Neural progenitor cell (in vitro differentiated cells): Measurements from ENCODE around the gene PITPNC1. TPM values are rescaled to one million over a fixed set of nuclear protein-coding genes. Genes with fewer than 3 reads are reported as not detected.
"Not testable (repeated sequence)": the region's sequence is repeated elsewhere in the genome, so short reads cannot be mapped to it uniquely, and the experiment has no call there.

Source experiments
- DNase-seq: peaks from one replicate; pipeline ENCODE4 v3.0.0-alpha.2; 2016; ENCODE audit warnings: low spot score
- H2AFZ ChIP-seq: fragments of 200-600 bp; sonication (generic); replicated peaks from 2 replicates; pipeline ENCODE4 v1.6.1; 2016; ENCODE audit warnings: antibody characterized with exemption
- H3F3A ChIP-seq: fragments of 200-600 bp; sonication (generic); 2 replicates; pipeline ENCODE4 v1.6.1; 2016; ENCODE audit warnings: antibody characterized with exemption, low read depth
- H3K27ac ChIP-seq: fragments of 200-600 bp; sonication (generic); 2 replicates; pipeline ENCODE4 v1.5.1; 2016; ENCODE audit warnings: mild to moderate bottlenecking
- H3K27me3 ChIP-seq: fragments of 200-600 bp; sonication (generic); 2 replicates; pipeline ENCODE4 v1.6.1; 2016; ENCODE audit warnings: mild to moderate bottlenecking, moderate library complexity
- H3K36me3 ChIP-seq: fragments of 200-600 bp; sonication (generic); 2 replicates; pipeline ENCODE4 v1.5.1; 2016
- H3K4me1 ChIP-seq: fragments of 200-600 bp; sonication (generic); 2 replicates; pipeline ENCODE4 v1.6.1; 2016; ENCODE audit warnings: mixed run types
- H3K4me2 ChIP-seq: fragments of 200-600 bp; sonication (generic); 2 replicates; pipeline ENCODE4 v1.6.1; 2016
- H3K4me3 ChIP-seq: fragments of 200-600 bp; sonication (generic); 2 replicates; pipeline ENCODE4 v1.5.1; 2016
- H3K79me2 ChIP-seq: fragments of 200-600 bp; sonication (generic); 2 replicates; pipeline ENCODE4 v1.6.1; 2016; ENCODE audit warnings: low read depth
- H3K9ac ChIP-seq: fragments of 200-600 bp; sonication (generic); 2 replicates; pipeline ENCODE4 v1.6.1; 2016
- H3K9me3 ChIP-seq: fragments of 200-600 bp; sonication (generic); 2 replicates; pipeline ENCODE4 v1.5.1; 2016; ENCODE audit warnings: low read depth
- H4K20me1 ChIP-seq: fragments of 200-600 bp; sonication (generic); 2 replicates; pipeline ENCODE4 v1.6.1; 2016; ENCODE audit warnings: low read depth
- H3K27ac Mint-ChIP-seq: 3 replicates; pipeline ENCODE4 v1.8.0; 2021; ENCODE audit warnings: mixed read lengths
- H3K27me3 Mint-ChIP-seq: 2 replicates; pipeline ENCODE4 v1.8.0; 2022; ENCODE audit warnings: low read depth, mild to moderate bottlenecking, inconsistent platforms, moderate library complexity, mixed read lengths; ENCODE audit not compliant: insufficient read depth
- H3K36me3 Mint-ChIP-seq: 3 replicates; pipeline ENCODE4 v1.8.0; 2021; ENCODE audit warnings: mixed read lengths
- H3K4me1 Mint-ChIP-seq: 3 replicates; pipeline ENCODE4 v1.8.0; 2021; ENCODE audit warnings: mixed read lengths
- H3K4me3 Mint-ChIP-seq: 3 replicates; pipeline ENCODE4 v1.8.0; 2021; ENCODE audit warnings: mild to moderate bottlenecking, moderate library complexity, mixed read lengths
- H3K9me3 Mint-ChIP-seq: 3 replicates; pipeline ENCODE4 v1.8.0; 2020; ENCODE audit warnings: mixed read lengths
- EZH2 ChIP-seq: fragments of 200-600 bp; sonication (generic); IDR thresholded peaks from 2 replicates; pipeline ENCODE4 v1.6.1; 2017; ENCODE audit warnings: antibody characterized with exemption, mild to moderate bottlenecking, moderate library complexity
- EZH2phosphoT487 ChIP-seq: fragments of 200-600 bp; sonication (generic); IDR thresholded peaks from 2 replicates; pipeline ENCODE4 v1.6.1; 2017; ENCODE audit warnings: antibody characterized with exemption
- total RNA-seq: library from RNA; depleted of rRNA; stranded (reverse); fragments of >200 nt; gene quantifications from 2 replicates; pipeline ENCODE4 v1.2.3, GENCODE V29; 2015; ENCODE audit warnings: low replicate concordance
- TF ChIP-seq, protein P1 (sequence below): fragments of 200-600 bp; sonication (generic); IDR thresholded peaks from 2 replicates; pipeline ENCODE4 v1.5.1; 2017; ENCODE audit warnings: antibody characterized with exemption, mild to moderate bottlenecking

The PITPNC1 gene
- total RNA-seq, 1 donor from 2014 or later = 8.1 TPM

DNA sequence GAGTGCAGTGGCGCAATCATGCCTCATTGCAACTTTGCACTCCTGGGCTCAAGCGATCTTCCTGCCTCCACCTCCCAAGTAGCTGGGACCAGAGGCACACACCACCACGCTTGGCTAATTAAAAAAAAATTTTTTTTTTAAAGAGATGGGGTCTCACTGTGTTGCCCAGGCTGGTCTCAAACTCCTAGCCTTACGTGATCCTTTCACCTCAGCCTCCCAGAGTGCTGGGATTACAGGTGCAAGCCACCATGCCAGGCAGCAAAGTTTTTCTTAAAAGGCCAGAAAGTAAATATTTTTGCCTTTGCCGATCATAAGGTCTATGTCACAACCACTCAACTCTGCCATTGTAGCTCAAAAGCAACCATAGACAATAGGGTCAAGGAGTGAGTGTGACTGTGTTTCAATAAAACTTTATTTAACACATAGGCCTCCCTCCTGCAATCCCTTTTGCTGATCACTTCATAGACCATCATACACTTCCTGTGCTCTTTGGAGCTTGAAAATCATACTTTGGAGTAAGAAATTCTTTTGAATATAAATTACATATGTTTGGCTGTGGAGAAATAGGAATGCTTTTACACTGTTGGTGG lies 48.6 kb downstream of the PITPNC1 start:
- no peak overlapping the region for H3K4me3 Mint-ChIP-seq
- Histone ChIP-seq H4K20me1 (no peaks in the 10 kb centered on the region), H3K36me3 (no peaks in the 10 kb centered on the region), H3K4me1 (no peaks in the 10 kb centered on the region), H3F3A (no peaks in the 10 kb centered on the region), H3K9ac (no peak overlapping the region), H3K27ac (no peak overlapping the region), H3K9me3 (no peaks in the 10 kb centered on the region), H3K4me2 (no peak overlapping the region), H3K4me3 (no peak overlapping the region), H3K27me3 (no peaks in the 10 kb centered on the region), H3K79me2 (no peaks in the 10 kb centered on the region), H2AFZ (no peak overlapping the region)
- peaks cover 6% of the 10 kb centered on the region for H3K36me3 Mint-ChIP-seq
- TF ChIP-seq EZH2phosphoT487 (no peak), EZH2 (no peak)
- no peak for DNase-seq
- H3K9me3 Mint-ChIP-seq = no peaks in the 10 kb centered on the region
- H3K27me3 Mint-ChIP-seq = peaks cover 2% of the 10 kb centered on the region
- H3K4me1 Mint-ChIP-seq = peaks cover 10% of the 10 kb centered on the region
- no peak overlapping the region for H3K27ac Mint-ChIP-seq

DNA sequence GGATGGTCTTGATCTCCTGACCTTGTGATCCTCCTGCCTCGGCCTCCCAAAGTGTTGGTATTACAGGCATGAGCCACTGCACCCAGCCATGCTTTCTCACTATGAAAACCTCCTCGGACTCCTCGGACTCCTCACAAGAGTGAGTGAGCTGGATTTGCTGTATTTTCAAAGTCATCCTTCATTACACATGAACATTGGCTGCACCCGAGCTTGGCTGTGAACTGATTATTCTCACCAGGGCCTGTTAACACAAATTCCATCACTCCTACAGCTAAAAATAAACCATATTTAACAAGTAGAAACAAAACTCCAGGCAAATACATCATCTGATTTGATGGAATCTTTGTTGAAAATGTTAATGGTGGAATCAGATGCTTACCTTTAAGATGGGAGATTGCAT lies 50.3 kb downstream of the PITPNC1 start:
- Mint-ChIP-seq H3K36me3 (peaks cover 6% of the 10 kb centered on the region), H3K27ac (peak overlapping the region; percentile 57), H3K27me3 (peaks cover 2% of the 10 kb centered on the region), H3K9me3 (no peaks in the 10 kb centered on the region), H3K4me1 (peaks cover 10% of the 10 kb centered on the region), H3K4me3 (no peak overlapping the region)
- H3K79me2 ChIP-seq = no peaks in the 10 kb centered on the region
- DNase-seq = no peak
- H3K9me3 ChIP-seq = no peaks in the 10 kb centered on the region
- H3K4me1 ChIP-seq = no peaks in the 10 kb centered on the region
- no peaks in the 10 kb centered on the region for H3K27me3 ChIP-seq
- no peak overlapping the region for H3K4me2 ChIP-seq
- H4K20me1 ChIP-seq = no peaks in the 10 kb centered on the region
- no peaks in the 10 kb centered on the region for H3F3A ChIP-seq
- TF ChIP-seq EZH2phosphoT487 (no peak), EZH2 (no peak)
- no peaks in the 10 kb centered on the region for H3K36me3 ChIP-seq
- no peak overlapping the region for H2AFZ ChIP-seq
- H3K4me3 ChIP-seq = no peak overlapping the region
- no peak overlapping the region for H3K27ac ChIP-seq
- H3K9ac ChIP-seq = no peak overlapping the region

- not testable (repeated sequence) for H3K36me3 ChIP-seq, H3K4me3 ChIP-seq, H3K27me3 ChIP-seq, H3K4me1 ChIP-seq, H3F3A ChIP-seq, DNase-seq, H3K9me3 ChIP-seq, H3K27me3 Mint-ChIP-seq, H2AFZ ChIP-seq, H4K20me1 ChIP-seq, H3K27ac ChIP-seq, H3K9ac ChIP-seq, H3K4me2 ChIP-seq, H3K36me3 Mint-ChIP-seq, H3K4me3 Mint-ChIP-seq, H3K4me1 Mint-ChIP-seq, H3K27ac Mint-ChIP-seq, H3K79me2 ChIP-seq, H3K9me3 Mint-ChIP-seq
Observed at GRCh38 chr17:67430515-67430914, 53.4 kb downstream of the PITPNC1 start.

DNA sequence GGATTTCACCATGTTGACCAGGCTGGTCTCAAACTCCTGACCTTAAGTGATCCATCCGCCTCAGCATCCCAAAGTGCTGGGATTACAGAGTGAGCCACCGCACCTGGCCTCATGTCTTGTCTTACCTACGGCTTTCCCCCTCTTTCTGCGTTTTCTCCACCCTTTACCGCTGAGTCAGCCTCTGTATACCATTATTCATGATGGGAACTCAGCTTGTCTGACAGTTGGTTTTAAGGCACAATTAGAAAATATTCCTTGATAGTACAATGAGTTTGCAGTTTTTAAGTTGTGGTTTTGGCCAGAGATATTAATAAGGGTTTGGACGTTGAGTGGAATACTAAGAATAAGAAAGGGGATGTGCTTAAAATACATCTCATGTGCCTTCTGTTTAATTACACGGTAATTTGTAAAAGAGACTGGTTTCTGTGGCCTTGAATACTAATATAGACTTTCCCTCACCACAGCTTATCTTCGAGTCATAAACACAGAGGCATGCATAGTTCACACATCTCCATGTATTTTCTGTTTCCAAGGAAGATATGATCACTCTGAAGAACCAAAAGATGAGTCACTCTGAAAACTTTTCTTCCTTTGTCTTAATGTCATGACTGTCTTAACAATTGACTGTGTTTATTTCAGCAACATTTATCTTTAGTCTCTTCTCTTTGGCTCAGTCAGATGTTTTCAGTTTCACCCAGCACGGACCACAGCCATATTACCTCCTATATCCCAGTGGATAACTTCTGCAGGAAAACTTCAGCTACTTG lies 54.4 kb downstream of the PITPNC1 start:
- H3K4me1 Mint-ChIP-seq = peaks cover 6% of the 10 kb centered on the region
- no peak overlapping the region for H3K27ac Mint-ChIP-seq
- peaks cover 3% of the 10 kb centered on the region for H3K27me3 Mint-ChIP-seq
- no peaks in the 10 kb centered on the region for H3K9me3 Mint-ChIP-seq
- H3F3A ChIP-seq = no peaks in the 10 kb centered on the region
- no peak for DNase-seq
- no peaks in the 10 kb centered on the region for H4K20me1 ChIP-seq
- no peaks in the 10 kb centered on the region for H3K9me3 ChIP-seq
- no peak overlapping the region for H2AFZ ChIP-seq
- no peaks in the 10 kb centered on the region for H3K79me2 ChIP-seq
- H3K4me3 Mint-ChIP-seq = no peak overlapping the region
- no peaks in the 10 kb centered on the region for H3K27me3 ChIP-seq
- no peak overlapping the region for H3K4me2 ChIP-seq
- no peak overlapping the region for H3K4me3 ChIP-seq
- no peak overlapping the region for H3K27ac ChIP-seq
- no peak overlapping the region for H3K9ac ChIP-seq
- no peaks in the 10 kb centered on the region for H3K36me3 Mint-ChIP-seq
- TF ChIP-seq EZH2 (no peak), EZH2phosphoT487 (no peak)
- TF ChIP-seq, protein P1, sequence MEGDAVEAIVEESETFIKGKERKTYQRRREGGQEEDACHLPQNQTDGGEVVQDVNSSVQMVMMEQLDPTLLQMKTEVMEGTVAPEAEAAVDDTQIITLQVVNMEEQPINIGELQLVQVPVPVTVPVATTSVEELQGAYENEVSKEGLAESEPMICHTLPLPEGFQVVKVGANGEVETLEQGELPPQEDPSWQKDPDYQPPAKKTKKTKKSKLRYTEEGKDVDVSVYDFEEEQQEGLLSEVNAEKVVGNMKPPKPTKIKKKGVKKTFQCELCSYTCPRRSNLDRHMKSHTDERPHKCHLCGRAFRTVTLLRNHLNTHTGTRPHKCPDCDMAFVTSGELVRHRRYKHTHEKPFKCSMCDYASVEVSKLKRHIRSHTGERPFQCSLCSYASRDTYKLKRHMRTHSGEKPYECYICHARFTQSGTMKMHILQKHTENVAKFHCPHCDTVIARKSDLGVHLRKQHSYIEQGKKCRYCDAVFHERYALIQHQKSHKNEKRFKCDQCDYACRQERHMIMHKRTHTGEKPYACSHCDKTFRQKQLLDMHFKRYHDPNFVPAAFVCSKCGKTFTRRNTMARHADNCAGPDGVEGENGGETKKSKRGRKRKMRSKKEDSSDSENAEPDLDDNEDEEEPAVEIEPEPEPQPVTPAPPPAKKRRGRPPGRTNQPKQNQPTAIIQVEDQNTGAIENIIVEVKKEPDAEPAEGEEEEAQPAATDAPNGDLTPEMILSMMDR = no peak
- no peaks in the 10 kb centered on the region for H3K36me3 ChIP-seq
- H3K4me1 ChIP-seq = no peaks in the 10 kb centered on the region
